Amniotic epithelial cell (primary cell): ENCODE data around the gene C12orf54.
"Not testable (repeated sequence)": the region's sequence is repeated elsewhere in the genome, so short reads cannot be mapped to it uniquely, and the experiment has no call there.

ENCODE experiments used
- DNase-seq: peaks from one replicate; pipeline ENCODE4 v3.0.0-alpha.2; 2010; ENCODE audit warnings: low read depth

The C12orf54 gene

GRCh38 chr12:48510111-48510510 is 27.8 kb downstream of the C12orf54 start:
- no peak for DNase-seq

- no peak for DNase-seq
Observed at GRCh38 chr12:48512855-48513254, 30.6 kb downstream of the C12orf54 start.

GRCh38 chr12:48514728-48515127 is 32.4 kb downstream of the C12orf54 start:
- no peak for DNase-seq

GRCh38 chr12:48520381-48520780 is 38.1 kb downstream of the C12orf54 start:
- DNase-seq, result not testable (repeated sequence)

GRCh38 chr12:48525332-48525731 is 43.0 kb downstream of the C12orf54 start, which contains the start of gene OR8S1:
TSS of gene OR8S1 (plus strand) at chr12:48525632. CDS start at chr12:48525632, 0 bp downstream.
- DNase-seq, result no peak

- DNase-seq, result no peak
Observed at GRCh38 chr12:48527891-48528670, 45.8 kb downstream of the C12orf54 start.

GRCh38 chr12:48532601-48533000 is 50.3 kb downstream of the C12orf54 start:
- no peak for DNase-seq

- no peak for DNase-seq
Observed at GRCh38 chr12:48536602-48537001, 54.3 kb downstream of the C12orf54 start.

- peak; percentile 12 for DNase-seq
Observed at GRCh38 chr12:48542300-48542928, 60.1 kb downstream of the C12orf54 start.

- DNase-seq, result no peak
Observed at GRCh38 chr12:48545833-48546469, 63.7 kb downstream of the C12orf54 start.
